Peyer's patch (tissue), 4 donors: ENCODE measurements around the gene NPPC.

Experiments used
- CTCF ChIP-seq, 6 experiments: fragments of 450-650 bp in 4 of 6; fragments of 200-600 bp in 2 of 6; sonication (generic) in 1 of 6; IDR thresholded peaks; one replicate each; pipeline ENCODE4 v1.5.1; 2017 to 2019; ENCODE audit warnings: antibody characterized with exemption in 6 of 6, mild to moderate bottlenecking in 3 of 6, moderate library complexity in 1 of 6
- POLR2A ChIP-seq, 2 donors: fragments of 450-650 bp; IDR thresholded peaks; one replicate each; pipeline ENCODE4 v1.5.1; 2017; ENCODE audit warnings: antibody characterized with exemption in 2 of 2, mild to moderate bottlenecking in 2 of 2, moderate library complexity in 2 of 2

- TF ChIP-seq CTCF (IDR thresholded peaks at IDR 0.05) = no peak
- no peak for TF ChIP-seq POLR2A (IDR thresholded peaks at IDR 0.05)
These were observed 8.4 kb upstream of the NPPC start for GRCh38 chr2:231934441-231935206.
